ENCODE data around the gene FZR1. TPM values are rescaled to one million over a fixed set of nuclear protein-coding genes. Genes with fewer than 3 reads are reported as not detected.

Gene FZR1
- total and polyA plus RNA-seq, 2 of the 8 experiments (the other 6 are each of a cell fraction or from before 2014, with no cell fraction given) = 21.6 to 35.5 TPM

DNA sequence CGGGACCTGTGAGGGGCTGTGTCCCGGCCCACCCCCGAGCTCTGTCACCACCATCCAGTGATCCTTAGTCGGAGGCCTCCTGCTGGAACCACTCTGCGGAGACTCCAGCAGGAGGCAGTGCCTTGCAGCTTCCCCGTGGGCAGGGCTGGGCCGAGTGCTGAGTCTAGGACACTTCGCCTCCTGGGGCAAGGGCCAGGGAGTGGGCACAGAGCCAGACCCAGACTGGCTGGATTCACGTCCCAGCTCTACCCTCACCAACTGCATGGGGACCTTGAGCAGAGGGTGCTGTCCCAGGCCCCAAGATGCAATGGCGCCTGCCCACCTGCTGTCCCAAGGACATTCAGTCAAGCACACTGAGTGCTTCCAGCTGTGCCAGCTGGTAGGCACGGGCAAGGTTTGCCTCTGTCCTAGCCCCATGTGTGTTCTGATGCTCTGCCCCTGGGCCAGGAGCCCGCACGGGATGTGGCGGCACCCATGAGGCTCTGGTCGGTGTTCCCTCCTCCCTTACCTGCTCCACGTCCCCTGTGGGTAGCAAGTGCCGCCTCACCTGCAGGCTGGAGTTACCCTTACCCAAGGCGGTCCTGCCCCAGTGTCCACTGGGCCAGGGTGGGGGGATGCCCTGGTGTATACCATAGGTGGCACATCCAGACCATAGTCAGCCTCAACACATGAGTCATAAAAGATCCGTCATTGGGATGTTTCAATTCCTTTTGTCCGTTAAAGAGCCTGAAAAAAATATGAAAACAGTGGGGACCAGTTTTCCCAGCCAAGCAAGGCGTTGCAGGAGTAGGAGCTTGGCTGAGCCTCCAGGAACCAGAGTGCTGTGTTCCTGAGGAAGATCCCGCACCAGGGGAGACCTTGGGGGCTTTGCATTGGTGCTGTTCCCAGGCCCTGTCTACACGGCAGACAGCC is 7.4 kb downstream of the FZR1 start:
- FAIRE-seq (no peak), DNase-seq (ENCODE audit: low read depth in 1 of 2, low spot score in 2 of 2) (no peak)
- H3K79me2 ChIP-seq (ENCODE audit: control insufficient read depth in 1 of 2, insufficient read depth in 2 of 2, low read length in 2 of 2) = peaks cover 0 to 81% of the 10 kb centered on the region in 2 experiments; a peak in 2 of 4 replicates
- H4K5ac ChIP-seq (ENCODE audit: insufficient read length, low read depth, low read length) = no peak overlapping the region
- H3K27me3 ChIP-seq (replicated peaks in 1 of 4; ENCODE audit: control insufficient read depth in 3 of 4, extremely low read depth in 1 of 4, insufficient read depth in 3 of 4, low read length in 3 of 4) = no peaks in the 10 kb centered on the region
- H3K9me3 ChIP-seq (ENCODE audit: insufficient read depth in 2 of 2, low read depth in 1 of 2, low read length in 1 of 2) = no peaks in the 10 kb centered on the region
- CTCF ChIA-PET (ENCODE audit: partially characterized antibody) = interaction anchor here (0.9 to 5.4 kb wide), 8 partner anchors 8 to 384 kb away, joined by 3 to 28 read pairs (median 5); partner anchors contain the start of gene TEKTIP1
- H3K4ac ChIP-seq (replicated peaks; ENCODE audit: insufficient read length, low read depth, low read length) = no peak overlapping the region
- no peak overlapping the region for H3K56ac ChIP-seq (replicated peaks; ENCODE audit: insufficient read length, low read depth, low read length)
- peak overlapping the region; percentile 37 for H4K91ac ChIP-seq (replicated peaks; ENCODE audit: insufficient read length, low read length)
- H3K23ac ChIP-seq (ENCODE audit: insufficient read length) = no peak overlapping the region
- TF ChIP-seq TBP (IDR thresholded peaks at IDR 0.05; ENCODE audit: low read depth, low read length) = no peak
- TF ChIP-seq SRF (IDR thresholded peaks at IDR 0.05; ENCODE audit: low read depth, low read length) = no peak
- TF ChIP-seq GABPA (IDR thresholded peaks at IDR 0.05; ENCODE audit: borderline replicate concordance, insufficient read depth, low read length) = no peak
- no peak for TF ChIP-seq MAFK (IDR thresholded peaks at IDR 0.05; ENCODE audit: low read depth, low read length)
- no peak for TF ChIP-seq BRCA1 (IDR thresholded peaks at IDR 0.05; ENCODE audit: low read depth, low read length)
- no peak for TF ChIP-seq CHD1 (IDR thresholded peaks at IDR 0.05; ENCODE audit: low read depth, low read length)
- no peak for TF ChIP-seq EP300 (IDR thresholded peaks at IDR 0.05; ENCODE audit: borderline replicate concordance in 1 of 2, low read depth in 2 of 2, low read length in 2 of 2)
- TF ChIP-seq RXRA (IDR thresholded peaks at IDR 0.05; ENCODE audit: insufficient read depth, low read depth, low read length) = no peak
- TF ChIP-seq TAF1 (IDR thresholded peaks at IDR 0.05; ENCODE audit: low read depth, low read length) = no peak
- no peak for TF ChIP-seq CREB1 (IDR thresholded peaks at IDR 0.05)
- no peak for TF ChIP-seq CBX8 (IDR thresholded peaks at IDR 0.05; ENCODE audit: borderline replicate concordance, low read depth, low read length)
- no peak for TF ChIP-seq NANOG (IDR thresholded peaks at IDR 0.05; ENCODE audit: insufficient read depth, low read depth, low read length, poor library complexity, severe bottlenecking)
- H2AFZ ChIP-seq (ENCODE audit: low read length) = no peak overlapping the region
- H3K4me3 ChIP-seq (ENCODE audit: extremely low read depth in 1 of 4, insufficient read depth in 2 of 4, low read depth in 3 of 4, low read length in 4 of 4) = no peak overlapping the region
- H2BK12ac ChIP-seq (ENCODE audit: low read depth, low read length) = no peak overlapping the region
- no peak overlapping the region for H2BK20ac ChIP-seq (ENCODE audit: low read length)
- H3K4me1 ChIP-seq (replicated peaks in 1 of 4; ENCODE audit: control insufficient read depth in 3 of 4, insufficient read depth in 4 of 4, low read length in 3 of 4) = peaks cover 0 to 7% (median 5%) of the 10 kb centered on the region in 4 experiments; a peak in 6 of 7 replicates
- H4K20me1 ChIP-seq (replicated peaks in 1 of 2; ENCODE audit: control insufficient read depth in 1 of 2, insufficient read depth in 2 of 2, low read length in 2 of 2) = peaks cover 12 to 31% of the 10 kb centered on the region in 2 experiments
- H2BK120ac ChIP-seq (replicated peaks; ENCODE audit: low read depth, low read length) = no peak overlapping the region
- peak overlapping the region; percentile 78 for H2BK5ac ChIP-seq (ENCODE audit: low read depth, low read length)
- H3K14ac ChIP-seq (ENCODE audit: insufficient read length) = no peak overlapping the region
- H2BK15ac ChIP-seq (ENCODE audit: low read length) = 0 out of 2 replicates have a peak overlapping the region, but pooled peaks have one; percentile 16
- H3K18ac ChIP-seq (ENCODE audit: extremely low read depth, low read length) = no peak overlapping the region
- H3K23me2 ChIP-seq (ENCODE audit: low read depth, low read length) = no peaks in the 10 kb centered on the region
- WGBS, 2 experiments (ENCODE audit: extremely low coverage in 1 of 2, insufficient coverage in 1 of 2, insufficient read length in 1 of 2, insufficient replicate concordance in 2 of 2, low coverage in 1 of 2, low lambda C conversion rate in 2 of 2, missing lambda C conversion rate in 1 of 2) = 84% methylated on average over 22 of the region's 23 CpGs; no CpG with 5 or more reads in 1 of the 2 experiments
- H3K27ac ChIP-seq (ENCODE audit: low read depth, low read length) = no peak overlapping the region
- no peak overlapping the region; the same call in 1 of the 2 replicates for H2AK5ac ChIP-seq (ENCODE audit: low read depth, low read length)
- POLR2A ChIA-PET (ENCODE audit: partially characterized antibody) = interaction anchor here (1.2 to 1.6 kb wide), 3 partner anchors 8 to 26 kb away, joined by 5 to 7 read pairs (median 5); partner anchors contain the start of gene TEKTIP1
- H3K9ac ChIP-seq (replicated peaks in 1 of 4; ENCODE audit: extremely low read depth in 1 of 4, low read depth in 3 of 4, low read length in 3 of 4) = no peak overlapping the region
- peaks cover 40% of the 10 kb centered on the region for H3K79me1 ChIP-seq (ENCODE audit: low read depth, low read length)
- no peaks in the 10 kb centered on the region; a peak in 2 of 8 replicates for H3K36me3 ChIP-seq (ENCODE audit: control insufficient read depth in 2 of 4, insufficient read depth in 4 of 4, low read length in 3 of 4)
- no peak overlapping the region for H3K4me2 ChIP-seq (ENCODE audit: insufficient read depth in 1 of 2, low read depth in 2 of 2, low read length in 2 of 2)
- H4K8ac ChIP-seq (ENCODE audit: extremely low read depth, insufficient read depth, low read length) = peak overlapping the region; percentile 59; the same call in 1 of the 2 replicates
